HG03565 (cell line): Measurements from ENCODE around the gene KRTAP2-3.
"Not testable (repeated sequence)": the region's sequence is repeated elsewhere in the genome, so short reads cannot be mapped to it uniquely, and the experiment has no call there.

Experiments used
- ATAC-seq: cut with Tn5 transposase; IDR thresholded peaks from one replicate; pipeline ENCODE4 v1.9.1; 2021; ENCODE audit warnings: mild to moderate bottlenecking, moderate library complexity; ENCODE audit not compliant: unreplicated experiment

The KRTAP2-3 gene, protein sequence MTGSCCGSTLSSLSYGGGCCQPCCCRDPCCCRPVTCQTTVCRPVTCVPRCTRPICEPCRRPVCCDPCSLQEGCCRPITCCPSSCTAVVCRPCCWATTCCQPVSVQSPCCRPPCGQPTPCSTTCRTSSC

DNA sequence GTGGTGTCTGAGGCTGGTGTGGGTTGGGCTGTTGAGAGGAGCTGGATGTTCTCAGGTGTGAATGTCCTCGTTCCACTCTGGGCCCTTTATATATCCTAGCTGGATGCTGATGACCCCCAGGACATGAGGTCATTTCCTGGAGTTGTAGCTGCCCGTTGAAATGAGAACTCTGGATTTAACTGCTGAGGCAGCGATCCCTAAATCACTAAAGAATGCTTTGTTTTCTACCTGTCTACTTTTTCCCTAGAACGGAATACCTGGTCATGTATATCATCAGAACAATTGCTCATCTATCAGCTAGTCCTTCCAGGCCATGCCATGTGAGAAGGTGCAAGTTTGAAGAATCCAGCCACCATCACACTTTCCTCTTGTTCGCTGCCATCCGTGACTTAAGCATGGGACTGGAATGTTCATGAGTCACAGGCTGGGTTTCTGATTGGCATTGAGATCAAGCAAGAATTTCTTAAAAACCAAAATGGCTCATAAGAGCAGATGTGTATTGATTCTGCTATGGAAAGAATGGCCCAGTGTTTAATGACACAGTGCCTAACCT is at the start of gene KRTAP2-3:
KRTAP2-3 (minus strand) TSS at position 63 of the 553 bp plus-strand sequence. CDS start 64 bp downstream, outside the sequence.
- no peak for ATAC-seq

DNA sequence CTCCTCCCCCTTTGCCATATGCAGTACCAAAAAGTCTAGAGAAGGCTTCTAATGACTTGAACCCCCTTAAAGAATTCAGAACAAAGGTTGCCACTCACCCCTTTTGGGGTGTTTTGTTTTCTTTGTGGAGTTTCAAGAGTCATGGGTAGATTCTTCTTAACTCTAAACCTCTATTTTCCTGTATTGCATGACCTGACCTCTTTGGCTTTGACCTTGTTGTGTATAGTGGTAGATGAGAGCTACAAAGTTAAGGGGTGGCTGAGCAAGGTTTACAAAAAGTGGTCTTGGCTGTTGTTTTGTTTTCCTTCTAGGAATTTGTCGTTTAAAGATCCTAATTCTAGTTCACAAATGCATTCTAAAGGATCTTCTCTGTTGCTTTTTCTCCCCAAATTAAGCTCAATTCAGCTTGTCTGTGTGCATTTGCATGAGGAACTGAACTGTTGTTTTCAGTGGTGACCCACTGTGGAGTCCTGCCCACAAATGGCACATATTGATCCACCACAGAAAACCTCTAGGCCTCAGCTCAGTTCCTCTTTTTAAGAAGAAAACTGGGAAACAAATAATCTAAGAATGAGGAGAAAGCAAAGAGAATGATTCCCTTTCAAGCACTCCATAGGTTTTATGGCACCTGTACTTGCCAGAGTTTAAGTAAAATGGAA is 48.9 kb upstream of the KRTAP2-3 start:
- ATAC-seq = not testable (repeated sequence)

DNA sequence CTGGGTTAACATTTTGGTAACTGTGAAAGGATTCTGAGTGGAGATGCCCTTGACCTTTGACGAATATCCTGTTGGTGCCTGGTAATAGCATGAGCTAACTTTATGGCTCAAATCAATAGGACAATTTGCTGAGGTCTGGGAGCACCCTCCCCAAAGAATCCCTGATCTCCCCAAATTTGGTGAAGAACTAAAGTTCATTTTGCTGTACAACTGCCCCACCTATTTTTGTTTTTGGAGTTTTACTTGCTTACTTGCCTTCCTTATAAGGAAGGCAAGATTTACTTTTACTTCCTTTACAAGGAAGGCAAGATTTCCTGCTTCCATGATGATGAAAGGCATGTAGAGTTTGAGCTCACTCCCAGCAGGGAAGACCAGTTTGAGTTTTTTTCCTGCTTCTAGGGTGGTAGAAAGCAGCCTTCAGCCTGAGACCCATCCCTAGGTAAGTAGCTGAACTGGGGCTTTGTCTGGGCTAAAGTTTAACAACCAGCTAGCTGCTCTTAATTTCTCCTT is 48.1 kb upstream of the KRTAP2-3 start:
- ATAC-seq = no peak

DNA sequence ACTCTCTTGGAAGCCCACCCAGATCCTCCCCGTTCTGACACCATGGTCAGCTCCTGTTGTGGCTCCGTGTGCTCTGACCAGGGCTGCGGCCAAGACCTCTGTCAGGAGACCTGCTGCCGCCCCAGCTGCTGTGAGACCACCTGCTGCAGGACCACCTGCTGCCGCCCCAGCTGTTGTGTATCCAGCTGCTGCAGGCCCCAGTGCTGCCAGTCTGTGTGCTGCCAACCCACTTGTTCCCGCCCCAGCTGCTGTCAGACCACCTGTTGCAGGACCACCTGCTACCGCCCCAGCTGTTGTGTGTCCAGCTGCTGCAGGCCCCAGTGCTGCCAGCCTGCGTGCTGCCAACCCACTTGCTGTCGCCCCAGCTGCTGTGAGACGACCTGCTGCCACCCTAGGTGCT is 45.4 kb upstream of the KRTAP2-3 start, which contains the start of gene KRTAP4-9:
KRTAP4-9 (plus strand) TSS at position 43 of the 400 bp plus-strand sequence; CDS start at position 43, 0 bp downstream.
- ATAC-seq = not testable (repeated sequence)

DNA sequence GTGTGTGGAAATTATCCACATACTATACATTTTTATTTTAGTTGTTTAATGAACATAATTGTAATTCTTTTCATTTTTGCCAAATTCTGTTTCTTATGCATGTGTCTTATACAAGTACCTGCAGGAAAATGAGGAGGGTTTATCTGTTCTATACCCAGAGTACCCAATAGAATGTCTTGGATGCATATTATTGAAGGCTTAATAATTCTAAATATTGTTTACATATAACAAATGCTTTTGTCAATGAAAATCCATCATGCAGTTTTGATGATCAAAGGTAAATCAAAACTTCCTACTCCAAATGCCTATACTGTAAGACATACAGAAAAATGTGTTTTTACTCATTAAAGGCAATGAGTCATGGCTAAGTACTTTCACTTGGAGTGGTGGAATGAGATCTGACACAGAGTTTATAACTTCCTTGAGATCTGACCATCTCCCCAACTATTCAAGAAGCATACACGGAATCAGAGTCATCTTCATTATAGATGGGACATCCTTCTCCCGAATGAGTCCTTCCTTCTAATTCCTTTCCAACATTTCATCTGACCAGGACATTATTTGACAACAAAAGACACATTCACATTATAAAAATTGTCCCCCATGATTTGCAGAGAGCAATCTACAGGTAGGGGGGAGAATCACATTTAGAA is 44.6 kb upstream of the KRTAP2-3 start:
- ATAC-seq = not testable (repeated sequence)

DNA sequence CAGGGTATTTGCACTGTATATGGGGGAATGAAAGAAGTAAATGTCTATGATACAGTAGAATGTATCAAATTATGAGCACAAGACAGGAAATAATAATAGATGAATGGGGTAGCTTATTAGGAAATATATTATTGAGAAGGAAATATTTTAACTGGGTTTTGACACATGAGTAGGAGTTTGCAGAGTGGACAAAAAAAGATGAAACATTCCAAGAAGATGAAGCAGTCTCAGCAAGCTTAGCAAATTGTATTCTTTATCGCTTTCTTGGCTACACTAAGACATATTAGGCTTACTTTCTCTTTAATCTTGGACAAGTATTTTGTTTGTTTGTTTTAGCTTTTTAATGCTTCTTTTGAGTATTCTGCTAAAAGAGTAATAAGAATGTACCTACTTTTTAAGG is 44.0 kb upstream of the KRTAP2-3 start:
- ATAC-seq = no peak

DNA sequence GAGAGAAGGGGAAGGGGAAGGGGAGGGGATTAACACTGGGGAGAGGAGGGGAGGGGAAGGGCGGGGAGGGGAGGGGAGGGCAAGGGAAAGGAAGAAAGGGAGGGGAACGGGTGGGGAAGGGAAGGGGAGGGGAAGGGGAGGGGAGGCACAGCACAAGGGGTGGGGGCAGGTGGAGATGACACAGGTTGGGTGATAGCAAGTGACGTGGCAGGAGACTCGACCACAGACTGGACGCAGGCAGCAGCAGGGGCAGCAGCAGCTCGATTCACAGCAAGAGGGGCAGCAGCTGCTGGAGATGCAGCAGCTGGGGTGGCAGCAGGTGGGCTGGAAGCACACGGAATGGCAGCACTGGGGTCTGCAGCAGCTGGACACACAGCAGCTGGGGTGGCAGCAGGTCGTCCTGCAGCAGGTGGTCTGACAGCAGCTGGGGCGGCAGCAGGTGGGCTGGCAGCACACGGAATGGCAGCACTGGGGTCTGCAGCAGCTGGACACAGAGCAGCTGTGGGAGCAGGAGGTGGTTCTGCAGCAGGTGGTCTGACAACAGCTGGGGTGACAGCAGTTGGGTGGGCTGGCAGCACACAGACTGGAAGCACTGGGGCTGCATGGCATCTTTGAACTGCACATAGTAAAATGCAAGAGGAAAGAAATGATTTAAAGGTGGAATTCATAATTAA is 41.8 kb upstream of the KRTAP2-3 start, which contains the start of gene KRTAP4-16:
KRTAP4-16 (minus strand) TSS at position 624 of the 674 bp plus-strand sequence; CDS start at position 624, 0 bp downstream.
- no peak for ATAC-seq

DNA sequence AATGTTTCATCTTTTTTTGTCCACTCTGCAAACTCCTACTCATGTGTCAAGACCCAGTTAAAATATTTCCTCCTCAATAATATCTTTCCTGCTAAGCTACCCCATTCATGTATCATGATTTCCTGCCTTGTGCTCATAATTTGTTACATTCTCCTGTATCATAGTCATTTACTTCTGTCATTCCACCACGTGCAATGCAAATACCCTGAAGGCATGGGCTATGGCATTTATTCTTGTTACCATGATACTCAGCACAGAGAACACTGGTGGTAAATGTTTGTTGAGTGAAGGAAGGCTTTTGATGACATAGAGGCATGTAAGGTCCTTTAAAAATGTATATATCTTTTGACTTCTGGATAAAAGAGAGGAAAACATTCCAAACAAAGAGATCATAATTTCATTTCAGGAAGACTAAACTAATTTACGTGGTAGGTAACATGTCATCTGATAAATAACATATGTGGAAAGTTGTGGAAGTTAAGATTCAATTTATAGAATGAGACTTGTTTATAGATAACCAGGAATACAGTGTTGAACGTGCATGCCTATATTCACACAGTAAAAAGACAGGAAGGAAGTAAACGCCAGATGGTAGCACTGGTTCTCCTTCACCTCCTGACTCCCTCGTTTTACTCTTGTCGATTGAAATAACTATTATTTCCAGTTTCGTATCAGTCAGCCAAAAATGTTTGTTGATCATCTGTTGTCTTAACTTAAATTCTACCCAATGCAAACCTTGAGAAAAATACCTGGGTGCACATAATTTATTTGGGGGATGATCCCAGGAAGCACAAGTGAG is 40.0 kb upstream of the KRTAP2-3 start:
- ATAC-seq = not testable (repeated sequence)

DNA sequence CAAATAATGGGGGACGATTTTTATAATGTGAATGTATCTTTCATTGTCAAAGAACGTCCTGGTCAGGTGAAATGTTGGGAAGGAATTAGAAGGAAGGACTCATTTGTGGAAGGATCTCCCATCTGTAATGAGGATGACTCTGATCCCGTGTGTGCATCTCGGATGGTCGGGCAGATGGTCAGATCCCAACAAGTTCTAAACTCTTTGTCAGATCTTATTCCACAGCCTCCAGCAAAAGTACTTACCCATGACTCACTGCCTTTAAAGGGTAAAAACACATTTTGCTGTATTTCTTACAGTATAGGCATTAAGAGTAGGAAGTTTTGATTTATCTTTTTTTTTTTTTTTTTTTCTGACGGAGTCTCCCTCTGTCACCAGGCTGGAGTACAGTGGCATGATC is 38.6 kb upstream of the KRTAP2-3 start:
- ATAC-seq = no peak

DNA sequence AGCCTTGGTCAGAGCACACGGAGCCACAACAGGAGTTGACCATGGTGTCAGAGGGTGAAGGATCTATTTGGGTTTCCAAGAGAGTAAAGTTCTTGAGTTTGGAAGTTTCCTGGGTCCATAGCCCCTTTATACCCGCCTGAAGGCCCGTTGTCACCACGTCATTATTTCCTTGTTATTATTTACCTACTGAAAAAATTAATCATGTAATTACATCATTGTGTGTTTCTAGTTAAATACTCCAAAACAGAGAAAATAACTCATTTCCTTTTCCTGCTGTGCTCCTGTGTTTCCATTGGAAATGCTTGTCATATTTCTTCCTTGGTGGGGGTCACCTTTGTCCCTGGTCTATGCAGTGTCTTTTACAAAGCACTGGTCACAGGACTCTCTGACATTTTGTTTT is 38.1 kb upstream of the KRTAP2-3 start, which contains the start of gene KRTAP4-8:
KRTAP4-8 (minus strand) TSS at position 101 of the 400 bp plus-strand sequence; CDS start at position 43, 58 bp downstream.
- no peak for ATAC-seq

DNA sequence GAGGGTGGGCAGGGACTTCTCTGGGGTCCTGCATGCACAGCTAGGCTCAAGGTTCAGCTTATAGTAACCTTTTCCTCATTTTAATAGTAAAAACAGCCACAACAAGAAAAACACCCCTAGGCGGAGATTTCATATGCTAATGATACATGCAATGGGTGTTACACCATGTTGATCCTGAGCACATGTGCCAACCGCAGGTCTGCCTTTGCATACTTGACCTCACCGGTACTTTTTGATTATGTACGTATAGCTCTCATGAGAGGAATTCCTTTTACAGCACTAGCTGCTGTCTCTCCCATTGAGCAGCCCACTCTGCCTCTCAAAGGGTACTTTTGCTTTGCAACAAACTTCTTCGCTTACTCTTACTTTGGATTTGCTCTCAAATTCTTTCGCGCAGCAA is 36.1 kb upstream of the KRTAP2-3 start:
- ATAC-seq = no peak

DNA sequence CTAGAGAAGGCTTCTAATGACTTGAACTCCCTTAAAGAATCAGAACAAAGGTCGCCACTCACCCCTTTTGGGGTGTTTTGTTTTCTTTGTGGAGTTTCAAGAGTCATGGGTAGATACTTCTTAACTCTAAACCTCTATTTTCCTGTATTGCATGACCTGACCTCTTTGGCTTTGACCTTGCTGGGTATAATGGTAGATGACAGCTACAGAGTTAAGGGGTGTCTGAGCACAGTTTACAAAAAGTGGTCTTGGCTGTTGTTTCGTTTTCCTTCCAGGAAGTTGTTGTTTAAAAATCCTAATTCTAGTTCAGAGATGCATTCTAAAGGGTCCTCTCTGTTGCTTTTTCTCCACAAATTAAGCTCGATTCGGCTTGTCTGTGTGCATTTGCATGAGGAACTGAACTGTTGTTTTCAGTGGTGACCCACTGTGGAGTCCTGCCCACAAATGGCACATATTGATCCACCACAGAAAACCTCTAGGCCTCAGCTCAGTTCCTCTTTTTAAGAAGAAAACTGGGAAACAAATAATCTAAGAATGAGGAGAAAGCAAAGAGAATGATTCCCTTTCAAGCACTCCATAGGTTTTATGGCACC is 28.9 kb upstream of the KRTAP2-3 start:
- ATAC-seq = not testable (repeated sequence)

DNA sequence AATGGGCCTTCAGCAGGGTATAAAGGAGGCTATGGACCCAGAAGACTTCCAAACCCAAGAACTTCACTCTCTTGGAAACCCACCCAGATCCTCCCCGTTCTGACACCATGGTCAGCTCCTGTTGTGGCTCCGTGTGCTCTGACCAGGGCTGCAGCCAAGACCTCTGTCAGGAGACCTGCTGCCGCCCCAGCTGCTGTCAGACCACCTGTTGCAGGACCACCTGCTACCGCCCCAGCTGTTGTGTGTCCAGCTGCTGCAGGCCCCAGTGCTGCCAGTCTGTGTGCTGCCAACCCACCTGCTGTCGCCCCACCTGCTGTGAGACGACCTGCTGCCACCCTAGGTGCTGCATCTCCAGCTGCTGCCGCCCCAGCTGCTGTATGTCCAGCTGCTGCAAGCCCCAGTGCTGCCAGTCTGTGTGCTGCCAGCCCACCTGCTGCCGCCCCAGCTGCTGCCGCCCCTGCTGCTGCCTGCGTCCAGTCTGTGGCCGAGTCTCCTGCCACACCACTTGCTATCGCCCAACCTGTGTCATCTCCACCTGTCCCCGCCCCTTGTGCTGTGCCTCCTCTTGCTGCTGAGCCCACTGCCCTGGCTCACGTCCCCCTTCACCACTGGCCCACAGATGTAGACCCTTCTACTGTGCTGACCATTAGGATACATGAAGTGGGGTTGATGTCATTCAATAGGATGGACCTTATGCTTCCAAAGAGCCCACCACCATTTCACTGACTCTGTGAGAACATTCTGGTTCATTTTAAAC is 24.4 kb upstream of the KRTAP2-3 start, which contains the start of gene KRTAP4-7:
KRTAP4-7 (plus strand) TSS at position 51 of the 757 bp plus-strand sequence; CDS start at position 108, 57 bp downstream.
- ATAC-seq = not testable (repeated sequence)

DNA sequence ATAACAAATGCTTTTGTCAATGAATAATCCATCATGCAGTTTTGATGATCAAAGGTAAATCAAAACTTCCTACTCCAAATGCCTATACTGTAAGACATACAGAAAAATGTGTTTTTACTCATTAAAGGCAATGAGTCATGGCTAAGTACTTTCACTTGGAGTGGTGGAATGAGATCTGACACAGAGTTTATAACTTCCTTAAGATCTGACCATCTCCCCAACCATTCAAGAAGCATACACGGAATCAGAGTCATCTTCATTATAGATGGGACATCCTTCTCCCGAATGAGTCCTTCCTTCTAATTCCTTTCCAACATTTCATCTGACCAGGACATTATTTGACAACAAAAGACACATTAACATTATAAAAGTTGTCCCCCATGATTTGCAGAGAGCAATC is 23.5 kb upstream of the KRTAP2-3 start:
- ATAC-seq = not testable (repeated sequence)

DNA sequence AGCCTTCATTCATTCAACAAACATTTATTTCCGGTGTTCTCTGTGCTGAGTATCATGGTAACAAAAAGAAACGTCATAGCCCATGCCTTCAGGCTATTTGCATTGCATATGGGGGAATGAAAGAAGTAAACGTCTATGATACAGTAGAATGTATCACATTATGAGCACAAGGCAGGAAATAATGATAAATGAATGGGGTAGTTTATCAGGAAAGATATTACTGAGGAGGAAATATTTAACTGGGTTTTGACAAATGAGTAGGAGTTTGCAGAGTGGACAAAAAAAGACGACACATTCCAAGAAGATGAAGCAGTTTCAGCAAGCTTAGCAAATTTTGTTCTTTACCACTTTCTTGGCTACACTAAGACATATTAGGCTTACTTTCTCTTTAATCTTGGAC is 22.7 kb upstream of the KRTAP2-3 start:
- ATAC-seq = no peak

DNA sequence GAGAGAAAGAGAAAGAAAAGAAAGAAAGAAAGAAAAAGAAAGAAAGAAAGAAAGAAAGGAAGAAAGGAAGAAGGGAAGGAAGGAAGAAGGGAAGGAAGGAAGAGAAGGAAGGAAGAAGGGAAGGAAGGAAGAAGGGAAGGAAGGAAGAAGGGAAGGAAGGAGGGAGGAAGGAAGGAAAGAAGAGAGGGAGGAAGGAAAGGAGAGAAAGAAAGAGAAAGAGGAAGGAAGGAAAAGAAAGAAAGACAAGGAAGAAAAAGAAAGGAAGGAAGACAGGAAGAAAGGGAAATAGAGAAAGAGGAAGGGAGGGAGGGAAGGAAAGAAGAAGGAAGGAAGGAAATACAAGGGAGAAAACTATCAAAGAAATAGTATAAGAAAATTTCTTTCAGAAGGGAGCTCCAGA is 16.9 kb upstream of the KRTAP2-3 start:
- no peak for ATAC-seq

DNA sequence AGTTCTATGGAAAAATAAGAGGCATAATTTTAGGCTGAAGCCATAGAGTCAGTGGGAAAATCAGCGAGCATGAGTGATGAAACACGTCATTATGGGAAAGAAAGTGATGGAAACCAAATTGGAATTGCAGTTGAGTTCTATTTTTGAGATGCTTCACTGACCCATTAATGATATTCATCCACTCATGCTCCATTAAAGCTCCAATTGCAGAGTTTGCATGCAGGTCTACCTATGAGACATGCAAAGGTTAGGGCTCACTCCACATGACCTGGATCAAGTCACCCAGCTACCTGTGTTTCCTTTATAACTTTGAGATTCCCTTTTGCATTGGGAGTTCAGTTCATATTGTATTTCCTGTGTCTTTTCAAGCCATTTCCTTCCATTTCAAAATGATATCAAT is 13.8 kb upstream of the KRTAP2-3 start:
- ATAC-seq = no peak

DNA sequence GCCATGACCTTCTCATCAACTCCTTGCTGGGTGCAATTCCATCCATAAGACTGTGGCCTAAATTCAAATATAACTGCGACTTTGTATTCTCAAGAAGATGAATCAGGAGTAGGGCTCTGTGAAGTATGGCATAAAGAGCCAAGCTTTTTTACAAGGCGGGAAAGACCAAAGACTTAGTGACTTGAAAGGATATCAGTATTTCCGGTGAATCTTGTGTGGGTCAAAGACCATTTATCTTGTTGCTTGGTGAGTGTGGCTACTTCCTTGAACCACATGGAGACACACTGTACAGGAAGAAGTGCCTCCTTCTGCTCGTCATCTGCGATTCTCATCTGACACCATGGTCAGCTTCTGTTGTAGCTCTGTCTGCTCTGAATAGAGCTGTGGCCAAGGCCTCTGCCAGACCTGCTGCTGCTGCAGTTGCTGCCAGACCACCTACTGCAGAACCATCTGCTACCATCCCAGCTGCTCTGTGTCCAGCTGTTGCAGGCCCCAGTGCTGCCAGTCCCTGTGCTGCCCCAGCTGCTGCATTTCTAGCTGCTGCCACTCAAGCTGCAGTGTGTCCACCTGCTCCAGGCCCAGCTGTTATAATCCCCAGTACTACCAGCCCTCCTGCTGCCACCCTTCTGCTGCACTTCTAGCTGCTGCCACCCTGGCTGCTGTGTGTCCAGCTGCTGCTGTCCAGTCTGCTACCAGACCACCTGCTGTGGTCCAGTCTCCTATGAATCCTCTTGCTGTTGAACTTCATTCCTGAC is 11.9 kb upstream of the KRTAP2-3 start:
- ATAC-seq = no peak
